Fibroblast of villous mesenchyme (primary cell): ENCODE results near the gene KIDINS220. TPM values are rescaled to one million over a fixed set of nuclear protein-coding genes. Genes with fewer than 3 reads are reported as not detected.
A peak's percentile ranks its signal among the peaks of the same experiment; 100 is the strongest.

Experiments
- DNase-seq: peaks from one replicate; pipeline ENCODE4 v3.0.0-alpha.2; 2010; ENCODE audit warnings: low read depth
- H3K4me3 ChIP-seq: 2 replicates; pipeline ENCODE4 v1.5.1; 2011; ENCODE audit warnings: low read depth, mild to moderate bottlenecking, low read length
- CTCF ChIP-seq: IDR thresholded peaks from 2 replicates; pipeline ENCODE4 v1.5.1; 2012; ENCODE audit warnings: low read depth, mild to moderate bottlenecking, low read length; ENCODE audit not compliant: insufficient read depth
- total RNA-seq: library from RNA; depleted of rRNA; stranded (reverse); fragments of >200 nt; gene quantifications from 2 replicates; pipeline ENCODE4 v1.2.3, GENCODE V29; 2012

The KIDINS220 gene
- total RNA-seq, 1 donor, result 91.5 TPM

GRCh38 chr2:8767324-8767723 is 70.1 kb downstream of the KIDINS220 start:
- no peak for TF ChIP-seq CTCF
- no peak overlapping the region for H3K4me3 ChIP-seq
- no peak for DNase-seq

GRCh38 chr2:8761529-8762164 is 75.8 kb downstream of the KIDINS220 start:
- peak; percentile 48 for DNase-seq
- peak; percentile 54 for TF ChIP-seq CTCF
- H3K4me3 ChIP-seq, result no peak overlapping the region

GRCh38 chr2:8756716-8757115 is 80.7 kb downstream of the KIDINS220 start:
- no peak for DNase-seq
- TF ChIP-seq CTCF, result no peak

GRCh38 chr2:8756230-8756629 is 81.2 kb downstream of the KIDINS220 start:
- no peak for TF ChIP-seq CTCF

More at GRCh38 chr2:8756716-8757115, 80.7 kb downstream of the KIDINS220 start:
- no peak overlapping the region for H3K4me3 ChIP-seq

GRCh38 chr2:8754106-8754776 is 83.2 kb downstream of the KIDINS220 start:
- DNase-seq, result peak; percentile 8
- no peak for TF ChIP-seq CTCF
- H3K4me3 ChIP-seq, result no peak overlapping the region

More at GRCh38 chr2:8756230-8756629, 81.2 kb downstream of the KIDINS220 start:
- no peak overlapping the region for H3K4me3 ChIP-seq
- no peak for DNase-seq

GRCh38 chr2:8753609-8754008 is 83.8 kb downstream of the KIDINS220 start:
- DNase-seq, result no peak
- TF ChIP-seq CTCF, result no peak

GRCh38 chr2:8752385-8752784 is 85.0 kb downstream of the KIDINS220 start:
- DNase-seq, result no peak
- no peak for TF ChIP-seq CTCF
- H3K4me3 ChIP-seq, result no peak overlapping the region

More at GRCh38 chr2:8753609-8754008, 83.8 kb downstream of the KIDINS220 start:
- H3K4me3 ChIP-seq, result no peak overlapping the region
